SK-N-SH (cell line): Measurements from ENCODE around the gene ZDHHC14.

Source experiments
- CTCF ChIP-seq: fragments of 200-600 bp; sonication (generic); IDR thresholded peaks from 2 replicates; pipeline ENCODE4 v1.6.1; 2017; ENCODE audit warnings: antibody characterized with exemption, mild to moderate bottlenecking, moderate library complexity
- EP300 ChIP-seq, 2 experiments: IDR thresholded peaks; 2 replicates each; pipeline versions ENCODE4 v1.4.0 to v1.6.1; 2012; ENCODE audit warnings: borderline replicate concordance in 1 of 2, low read depth in 1 of 2, low read length in 1 of 2
- FOXM1 ChIP-seq: IDR thresholded peaks from 2 replicates; pipeline ENCODE4 v1.4.0; 2012; ENCODE audit warnings: low read depth, mild to moderate bottlenecking
- IRF3 ChIP-seq: fragments of 150-350 bp; IDR thresholded peaks from 2 replicates; pipeline ENCODE4 v1.6.1; 2016; ENCODE audit warnings: mild to moderate bottlenecking, low read depth, low read length
- POLR2AphosphoS5 ChIP-seq: IDR thresholded peaks from 2 replicates; pipeline ENCODE4 v1.6.1; 2012; ENCODE audit warnings: low read depth, low read length
- SIN3A ChIP-seq: IDR thresholded peaks from 2 replicates; pipeline ENCODE4 v1.6.1; 2012; ENCODE audit warnings: low read depth, mild to moderate bottlenecking, low read length, moderate library complexity, borderline replicate concordance
- TCF12 ChIP-seq: IDR thresholded peaks from 2 replicates; pipeline ENCODE4 v1.4.0; 2012
- TEAD4 ChIP-seq: IDR thresholded peaks from 2 replicates; pipeline ENCODE4 v1.4.0; 2012; ENCODE audit warnings: mild to moderate bottlenecking, borderline replicate concordance; ENCODE audit not compliant: insufficient read depth

GRCh38 chr6:157606516-157606915, 225.5 kb downstream of the ZDHHC14 start:
- TF ChIP-seq EP300 (IDR thresholded peaks at IDR 0.05; ENCODE audit: borderline replicate concordance in 1 of 2, low read depth in 1 of 2, low read length in 1 of 2) (no peak), TCF12 (no peak), FOXM1 (no peak), CTCF (no peak), SIN3A (no peak), TEAD4 (no peak), IRF3 (no peak), POLR2AphosphoS5 (no peak)
